SK-N-SH treated with all-trans-retinoic acid at 6 μM for 48 hours (cell line): ENCODE data around the gene NAB1.

ENCODE experiments used
- ATAC-seq: fragments of 200-7000 bp; cut with Tn5 transposase; 3 replicates; pipeline ENCODE4 v1.9.1; 2020; ENCODE audit warnings: mild to moderate bottlenecking, moderate library complexity
- ARNTL ChIP-seq: fragments of 450-650 bp; formaldehyde crosslinking; IDR thresholded peaks from 2 replicates; pipeline ENCODE4 v1.5.0; 2020; ENCODE audit warnings: low read depth, mild to moderate bottlenecking, moderate library complexity, borderline replicate concordance
- BACH2 ChIP-seq: fragments of 250-450 bp; sonication (Bioruptor Pico); IDR thresholded peaks from 2 replicates; pipeline ENCODE4 v1.9.0; 2021; ENCODE audit warnings: mild to moderate bottlenecking, borderline replicate concordance
- CSDC2 ChIP-seq: fragments of 250-450 bp; sonication (Bioruptor Pico); IDR thresholded peaks from 2 replicates; pipeline ENCODE4 v1.5.0; 2020; ENCODE audit warnings: mild to moderate bottlenecking, moderate library complexity
- GLIS3 ChIP-seq: fragments of 250-450 bp; sonication (Bioruptor Pico); IDR thresholded peaks from 2 replicates; pipeline ENCODE4 v1.5.0; 2020; ENCODE audit warnings: mild to moderate bottlenecking, moderate library complexity
- OSR1 ChIP-seq: fragments of 250-450 bp; sonication (Bioruptor Pico); IDR thresholded peaks from 2 replicates; pipeline ENCODE4 v1.8.0; 2022; ENCODE audit warnings: moderate library complexity, mild to moderate bottlenecking, inconsistent platforms
- PATZ1 ChIP-seq: fragments of 250-450 bp; sonication (Bioruptor Pico); IDR thresholded peaks from 2 replicates; pipeline ENCODE4 v1.8.0; 2020; ENCODE audit warnings: mild to moderate bottlenecking, moderate library complexity, borderline replicate concordance
- POU6F1 ChIP-seq: fragments of 250-450 bp; sonication (Bioruptor Pico); IDR thresholded peaks from 2 replicates; pipeline ENCODE4 v1.8.0; 2021; ENCODE audit warnings: low read depth, mild to moderate bottlenecking, moderate library complexity, borderline replicate concordance
- PPARA ChIP-seq: fragments of 250-450 bp; sonication (Bioruptor Pico); IDR thresholded peaks from 2 replicates; pipeline ENCODE4 v1.5.0; 2020; ENCODE audit warnings: mild to moderate bottlenecking, borderline replicate concordance
- RARB ChIP-seq: fragments of 250-450 bp; sonication (Bioruptor Pico); IDR thresholded peaks from 2 replicates; pipeline ENCODE4 v1.8.0; 2021; ENCODE audit warnings: mild to moderate bottlenecking, moderate library complexity
- SNAI2 ChIP-seq: fragments of 250-450 bp; sonication (Bioruptor Pico); IDR thresholded peaks from 2 replicates; pipeline ENCODE4 v1.5.0; 2020; ENCODE audit warnings: mild to moderate bottlenecking, moderate library complexity
- TCF4 ChIP-seq: fragments of 250-450 bp; sonication (Bioruptor Pico); IDR thresholded peaks from 2 replicates; pipeline ENCODE4 v1.8.0; 2021; ENCODE audit warnings: mild to moderate bottlenecking, moderate library complexity, borderline replicate concordance
- TOX ChIP-seq: fragments of 250-450 bp; sonication (Bioruptor Pico); IDR thresholded peaks from 2 replicates; pipeline ENCODE4 v1.8.0; 2021; ENCODE audit warnings: mild to moderate bottlenecking, moderate library complexity, borderline replicate concordance
- TSHZ2 ChIP-seq: fragments of 250-450 bp; sonication (Bioruptor Pico); IDR thresholded peaks from 2 replicates; pipeline ENCODE4 v1.5.0; 2020; ENCODE audit warnings: mild to moderate bottlenecking, moderate library complexity
- ZC3H10 ChIP-seq: fragments of 250-450 bp; sonication (Bioruptor Pico); IDR thresholded peaks from 2 replicates; pipeline ENCODE4 v1.5.1; 2021; ENCODE audit warnings: mild to moderate bottlenecking, moderate library complexity
- ZFP30 ChIP-seq: fragments of 450-650 bp; formaldehyde crosslinking; IDR thresholded peaks from 2 replicates; pipeline ENCODE4 v1.5.0; 2022; ENCODE audit warnings: mild to moderate bottlenecking, moderate library complexity
- ZNF565 ChIP-seq: fragments of 450-650 bp; formaldehyde crosslinking; conservative IDR thresholded peaks from 2 replicates; pipeline ENCODE4 v1.5.0; 2020; ENCODE audit warnings: low read depth, mild to moderate bottlenecking, moderate library complexity
- ZNF70 ChIP-seq: fragments of 450-650 bp; formaldehyde crosslinking; IDR thresholded peaks from 2 replicates; pipeline ENCODE4 v1.5.0; 2020; ENCODE audit warnings: mild to moderate bottlenecking, moderate library complexity
- ZNF8 ChIP-seq: fragments of 450-650 bp; formaldehyde crosslinking; IDR thresholded peaks from 2 replicates; pipeline ENCODE4 v1.5.0; 2020; ENCODE audit warnings: mild to moderate bottlenecking, moderate library complexity

NAB1 gene

GRCh38 chr2:190649035-190649797 is at the start of gene NAB1:
TSS of gene NAB1 (plus strand) at chr2:190649083. CDS start at chr2:190659177, 10,094 bp downstream.
- TF ChIP-seq POU6F1 = no peak
- TF ChIP-seq SNAI2 = no peak
- TF ChIP-seq CSDC2 = no peak
- TF ChIP-seq PATZ1 (CRISPR knock-in tag) = no peak
- TF ChIP-seq ZNF70 = no peak
- no peak for TF ChIP-seq ARNTL (CRISPR knock-in tag)
- TF ChIP-seq PPARA (CRISPR knock-in tag) = no peak
- no peak for TF ChIP-seq OSR1 (CRISPR knock-in tag)
- TF ChIP-seq RARB = no peak
- TF ChIP-seq ZNF8 (CRISPR knock-in tag) = no peak
- TF ChIP-seq TSHZ2 (CRISPR knock-in tag) = no peak
- TF ChIP-seq ZFP30 = no peak
- no peak for TF ChIP-seq BACH2
- no peak for TF ChIP-seq TCF4
- no peak for TF ChIP-seq ZNF565
- no peak for TF ChIP-seq ZC3H10 (CRISPR knock-in tag)
- ATAC-seq = peak; percentile 55

- TF ChIP-seq ZFP30 (no peak), ZNF70 (no peak), BACH2 (no peak), ZNF8 (CRISPR knock-in tag) (no peak), RARB (no peak), PPARA (CRISPR knock-in tag) (no peak), ZC3H10 (CRISPR knock-in tag) (no peak), PATZ1 (CRISPR knock-in tag) (no peak), TCF4 (no peak), TOX (CRISPR knock-in tag) (no peak), TSHZ2 (CRISPR knock-in tag) (no peak), GLIS3 (CRISPR knock-in tag) (no peak), ARNTL (CRISPR knock-in tag) (no peak), SNAI2 (no peak), ZNF565 (no peak)
- TF ChIP-seq, all 23 proteins: peak for 0
- ATAC-seq = no peak
Measured at GRCh38 chr2:190599546-190600220, 49.2 kb upstream of the NAB1 start.
